Type B pancreatic cell (in vitro differentiated cells): Measurements from ENCODE around the gene ADAMTSL3. TPM values are rescaled to one million over a fixed set of nuclear protein-coding genes. Genes with fewer than 3 reads are reported as not detected.

ENCODE experiments used
- DNase-seq: peaks from one replicate; pipeline ENCODE4 v3.0.0; 2021; ENCODE audit warnings: mixed read lengths; ENCODE audit not compliant: unreplicated experiment; ENCODE audit errors: extremely low spot score
- H3K27ac Mint-ChIP-seq: 2 replicates; pipeline ENCODE4 v1.8.0; 2021; ENCODE audit warnings: mild to moderate bottlenecking, mixed read lengths
- H3K27me3 Mint-ChIP-seq: 2 replicates; pipeline ENCODE4 v1.8.0; 2021; ENCODE audit warnings: mixed read lengths
- H3K36me3 Mint-ChIP-seq: 2 replicates; pipeline ENCODE4 v1.8.0; 2021; ENCODE audit warnings: mixed read lengths
- H3K4me1 Mint-ChIP-seq: one replicate; pipeline ENCODE4 v1.8.0; 2021; ENCODE audit warnings: mixed read lengths; ENCODE audit not compliant: unreplicated experiment
- H3K4me3 Mint-ChIP-seq: 2 replicates; pipeline ENCODE4 v1.8.0; 2021; ENCODE audit warnings: mild to moderate bottlenecking, mixed read lengths
- H3K9me3 Mint-ChIP-seq: 2 replicates; pipeline ENCODE4 v1.8.0; 2021; ENCODE audit warnings: mixed read lengths
- CTCF ChIP-seq: fragments of 200-600 bp; sonication (generic); conservative IDR thresholded peaks from 2 replicates; pipeline ENCODE4 v1.5.0; 2021; ENCODE audit warnings: antibody characterized with exemption, mild to moderate bottlenecking
- total RNA-seq: library from RNA; stranded (reverse); gene quantifications from 2 replicates; pipeline ENCODE4 v1.2.1, GENCODE V29; 2021; ENCODE audit warnings: low replicate concordance

Gene ADAMTSL3
- total RNA-seq, 1 donor from 2014 or later: 1.9 TPM

GRCh38 chr15:83721981-83722380 lies 68.1 kb downstream of the ADAMTSL3 start:
- Mint-ChIP-seq H3K4me1 (no peaks in the 10 kb centered on the region), H3K27ac (no peak overlapping the region), H3K4me3 (no peak overlapping the region), H3K36me3 (no peaks in the 10 kb centered on the region), H3K27me3 (peaks cover 4% of the 10 kb centered on the region), H3K9me3 (no peaks in the 10 kb centered on the region)
- DNase-seq: no peak
- TF ChIP-seq CTCF: no peak

- no peak for DNase-seq
- H3K9me3 Mint-ChIP-seq: no peaks in the 10 kb centered on the region
- H3K27ac Mint-ChIP-seq: no peak overlapping the region
- H3K4me3 Mint-ChIP-seq: no peak overlapping the region
- H3K4me1 Mint-ChIP-seq: no peaks in the 10 kb centered on the region
- H3K27me3 Mint-ChIP-seq: no peaks in the 10 kb centered on the region
- no peak for TF ChIP-seq CTCF
- no peaks in the 10 kb centered on the region for H3K36me3 Mint-ChIP-seq
Measured at GRCh38 chr15:83723216-83723615, 69.3 kb downstream of the ADAMTSL3 start.

GRCh38 chr15:83732196-83732595 lies 78.3 kb downstream of the ADAMTSL3 start:
- Mint-ChIP-seq H3K27me3 (peaks cover 4% of the 10 kb centered on the region), H3K4me1 (no peaks in the 10 kb centered on the region), H3K9me3 (no peaks in the 10 kb centered on the region), H3K36me3 (no peaks in the 10 kb centered on the region), H3K27ac (no peak overlapping the region), H3K4me3 (no peak overlapping the region)
- TF ChIP-seq CTCF: no peak
- DNase-seq: no peak

- Mint-ChIP-seq H3K4me3 (no peak overlapping the region), H3K36me3 (no peaks in the 10 kb centered on the region), H3K27me3 (peaks cover 7% of the 10 kb centered on the region), H3K4me1 (no peaks in the 10 kb centered on the region), H3K27ac (no peak overlapping the region), H3K9me3 (no peaks in the 10 kb centered on the region)
- TF ChIP-seq CTCF: no peak
- DNase-seq: no peak
Measured at GRCh38 chr15:83732770-83733169, 78.8 kb downstream of the ADAMTSL3 start.

GRCh38 chr15:83733206-83733605 lies 79.3 kb downstream of the ADAMTSL3 start:
- Mint-ChIP-seq H3K27ac (no peak overlapping the region), H3K27me3 (peaks cover 7% of the 10 kb centered on the region), H3K4me1 (no peaks in the 10 kb centered on the region), H3K4me3 (no peak overlapping the region), H3K9me3 (no peaks in the 10 kb centered on the region), H3K36me3 (no peaks in the 10 kb centered on the region)
- DNase-seq: no peak
- TF ChIP-seq CTCF: no peak

GRCh38 chr15:83733691-83734090 lies 79.8 kb downstream of the ADAMTSL3 start:
- Mint-ChIP-seq H3K27ac (no peak overlapping the region), H3K4me3 (no peak overlapping the region), H3K9me3 (no peaks in the 10 kb centered on the region), H3K27me3 (peaks cover 7% of the 10 kb centered on the region), H3K36me3 (no peaks in the 10 kb centered on the region), H3K4me1 (no peaks in the 10 kb centered on the region)
- DNase-seq: no peak
- TF ChIP-seq CTCF: no peak
